NCI-H1436 treated with DMSO at 0.1 percent for 48 hours (cell line): Measurements from ENCODE around the gene SMIM36.
"Not testable (repeated sequence)": the region's sequence is repeated elsewhere in the genome, so short reads cannot be mapped to it uniquely, and the experiment has no call there.

Experiments
- DNase-seq: peaks from one replicate; lab custom pipeline; 2025; lab: John Stamatoyannopoulos, UW

SMIM36 gene

GRCh38 chr17:55501626-55502025, 9.6 kb downstream of the SMIM36 start:
- not testable (repeated sequence) for DNase-seq

GRCh38 chr17:55500103-55500502, 11.1 kb downstream of the SMIM36 start:
- DNase-seq = no peak

GRCh38 chr17:55496094-55496881, 15.0 kb downstream of the SMIM36 start:
- no peak for DNase-seq

GRCh38 chr17:55495239-55495638, 16.0 kb downstream of the SMIM36 start:
- DNase-seq = no peak

- DNase-seq = no peak
Observed at GRCh38 chr17:55492781-55493341, 18.4 kb downstream of the SMIM36 start.

GRCh38 chr17:55490376-55490775, 20.9 kb downstream of the SMIM36 start:
- no peak for DNase-seq

- DNase-seq = no peak
Observed at GRCh38 chr17:55487695-55488432, 23.4 kb downstream of the SMIM36 start.

- DNase-seq = no peak
Observed at GRCh38 chr17:55484575-55484974, 26.7 kb downstream of the SMIM36 start.

GRCh38 chr17:55482591-55483389, 28.5 kb downstream of the SMIM36 start:
- no peak for DNase-seq

- DNase-seq = no peak
Observed at GRCh38 chr17:55480631-55481315, 30.5 kb downstream of the SMIM36 start.

GRCh38 chr17:55479903-55480302, 31.3 kb downstream of the SMIM36 start:
- no peak for DNase-seq

- no peak for DNase-seq
Observed at GRCh38 chr17:55478971-55479370, 32.3 kb downstream of the SMIM36 start.

- no peak for DNase-seq
Observed at GRCh38 chr17:55466671-55467070, 44.6 kb downstream of the SMIM36 start.

GRCh38 chr17:55465771-55466170, 45.5 kb downstream of the SMIM36 start:
- not testable (repeated sequence) for DNase-seq

- no peak for DNase-seq
Observed at GRCh38 chr17:55463600-55463999, 47.7 kb downstream of the SMIM36 start.

- no peak for DNase-seq
Observed at GRCh38 chr17:55462711-55463110, 48.5 kb downstream of the SMIM36 start.

- no peak for DNase-seq
Observed at GRCh38 chr17:55462234-55462633, 49.0 kb downstream of the SMIM36 start.

GRCh38 chr17:55458978-55459377, 52.3 kb downstream of the SMIM36 start:
- no peak for DNase-seq

- no peak for DNase-seq
Observed at GRCh38 chr17:55458287-55458900, 52.9 kb downstream of the SMIM36 start.

- no peak for DNase-seq
Observed at GRCh38 chr17:55456307-55457240, 54.7 kb downstream of the SMIM36 start.
